HG03469 (cell line): Measurements from ENCODE around the gene MACROD2.
"Not testable (repeated sequence)": the region's sequence is repeated elsewhere in the genome, so short reads cannot be mapped to it uniquely, and the experiment has no call there.

Experiments used
- ATAC-seq: cut with Tn5 transposase; IDR thresholded peaks from one replicate; pipeline ENCODE4 v1.9.1; 2021; ENCODE audit warnings: mild to moderate bottlenecking, moderate library complexity, moderate number of reproducible peaks; ENCODE audit not compliant: unreplicated experiment

Gene MACROD2

GRCh38 chr20:15109494-15109893, 1114.2 kb downstream of the MACROD2 start:
- no peak for ATAC-seq

- no peak for ATAC-seq
Observed at GRCh38 chr20:15111654-15112053, 1116.3 kb downstream of the MACROD2 start.

GRCh38 chr20:15113144-15113773, 1117.9 kb downstream of the MACROD2 start:
- ATAC-seq, result no peak

GRCh38 chr20:15119852-15120487, 1124.7 kb downstream of the MACROD2 start:
- ATAC-seq, result no peak

GRCh38 chr20:15122613-15123012, 1127.3 kb downstream of the MACROD2 start:
- ATAC-seq, result no peak

- no peak for ATAC-seq
Observed at GRCh38 chr20:15131176-15131575, 1135.9 kb downstream of the MACROD2 start.

GRCh38 chr20:15138548-15139126, 1143.3 kb downstream of the MACROD2 start:
- no peak for ATAC-seq

- no peak for ATAC-seq
Observed at GRCh38 chr20:15139522-15139921, 1144.2 kb downstream of the MACROD2 start.

- no peak for ATAC-seq
Observed at GRCh38 chr20:15140286-15140685, 1145.0 kb downstream of the MACROD2 start.

GRCh38 chr20:15140940-15141339, 1145.6 kb downstream of the MACROD2 start:
- ATAC-seq, result not testable (repeated sequence)

- ATAC-seq, result no peak
Observed at GRCh38 chr20:15141861-15142260, 1146.5 kb downstream of the MACROD2 start.

- ATAC-seq, result no peak
Observed at GRCh38 chr20:15143478-15143877, 1148.2 kb downstream of the MACROD2 start.

GRCh38 chr20:15144916-15145315, 1149.6 kb downstream of the MACROD2 start:
- no peak for ATAC-seq

GRCh38 chr20:15146948-15147347, 1151.6 kb downstream of the MACROD2 start:
- ATAC-seq, result no peak

- no peak for ATAC-seq
Observed at GRCh38 chr20:15154070-15154469, 1158.8 kb downstream of the MACROD2 start.

GRCh38 chr20:15155848-15156401, 1160.6 kb downstream of the MACROD2 start:
- no peak for ATAC-seq

GRCh38 chr20:15158533-15158932, 1163.2 kb downstream of the MACROD2 start:
- ATAC-seq, result no peak

GRCh38 chr20:15162079-15162647, 1166.8 kb downstream of the MACROD2 start:
- peak; percentile 78 for ATAC-seq

GRCh38 chr20:15163632-15164031, 1168.3 kb downstream of the MACROD2 start:
- no peak for ATAC-seq

GRCh38 chr20:15164726-15165125, 1169.4 kb downstream of the MACROD2 start:
- no peak for ATAC-seq

- no peak for ATAC-seq
Observed at GRCh38 chr20:15166744-15167143, 1171.4 kb downstream of the MACROD2 start.

- ATAC-seq, result no peak
Observed at GRCh38 chr20:15171016-15171415, 1175.7 kb downstream of the MACROD2 start.
